GM23248 (cell line): ENCODE data around the gene VSIG1. TPM values are rescaled to one million over a fixed set of nuclear protein-coding genes. Genes with fewer than 3 reads are reported as not detected.

Experiments used
- DNase-seq: peaks from one replicate; pipeline ENCODE4 v3.0.0-alpha.2; 2015
- H2AFZ ChIP-seq: fragments of 200-600 bp; sonication (generic); 2 replicates; pipeline ENCODE4 v1.6.1; 2016; ENCODE audit warnings: antibody characterized with exemption
- H3F3A ChIP-seq: fragments of 200-600 bp; sonication (generic); 2 replicates; pipeline ENCODE4 v1.6.1; 2016; ENCODE audit warnings: mild to moderate bottlenecking, antibody characterized with exemption, mixed run types; ENCODE audit not compliant: insufficient read depth
- H3K27ac ChIP-seq: fragments of 200-600 bp; sonication (generic); 2 replicates; pipeline ENCODE4 v1.5.1; 2016; ENCODE audit warnings: mild to moderate bottlenecking
- H3K27me3 ChIP-seq: fragments of 200-600 bp; sonication (generic); replicated peaks from 2 replicates; pipeline ENCODE4 v1.6.1; 2016; ENCODE audit warnings: mild to moderate bottlenecking; ENCODE audit not compliant: insufficient read depth
- H3K36me3 ChIP-seq: fragments of 200-600 bp; sonication (generic); 2 replicates; pipeline ENCODE4 v1.6.1; 2016; ENCODE audit warnings: low read depth, mild to moderate bottlenecking
- H3K4me1 ChIP-seq: fragments of 200-600 bp; sonication (generic); 2 replicates; pipeline ENCODE4 v1.6.1; 2016; ENCODE audit warnings: mild to moderate bottlenecking; ENCODE audit not compliant: insufficient read depth
- H3K4me2 ChIP-seq: fragments of 200-600 bp; sonication (generic); one replicate; pipeline ENCODE4 v1.6.1; 2016; ENCODE audit warnings: mild to moderate bottlenecking; ENCODE audit not compliant: unreplicated experiment
- H3K4me3 ChIP-seq: fragments of 200-600 bp; sonication (generic); 2 replicates; pipeline ENCODE4 v1.5.1; 2016; ENCODE audit warnings: mild to moderate bottlenecking
- H3K79me2 ChIP-seq: fragments of 200-600 bp; sonication (generic); 2 replicates; pipeline ENCODE4 v1.6.1; 2016; ENCODE audit warnings: mild to moderate bottlenecking; ENCODE audit not compliant: insufficient read depth
- H3K9ac ChIP-seq: fragments of 200-600 bp; sonication (generic); 2 replicates; pipeline ENCODE4 v1.6.1; 2016; ENCODE audit warnings: mild to moderate bottlenecking
- H3K9me2 ChIP-seq: fragments of 200-600 bp; sonication (generic); 2 replicates; pipeline ENCODE4 v1.6.1; 2016; ENCODE audit warnings: mixed run types, mild to moderate bottlenecking, moderate library complexity; ENCODE audit not compliant: insufficient read depth
- H3K9me3 ChIP-seq: fragments of 200-600 bp; sonication (generic); one replicate; pipeline ENCODE4 v1.6.1; 2017; ENCODE audit warnings: low read depth
- H4K20me1 ChIP-seq: fragments of 200-600 bp; sonication (generic); 2 replicates; pipeline ENCODE4 v1.6.0; 2016; ENCODE audit not compliant: insufficient read depth
- EZH2 ChIP-seq: fragments of 200-600 bp; sonication (generic); IDR thresholded peaks from 2 replicates; pipeline ENCODE4 v1.6.1; 2018; ENCODE audit warnings: antibody characterized with exemption, mild to moderate bottlenecking; ENCODE audit not compliant: insufficient read depth, poor library complexity, severe bottlenecking
- EZH2phosphoT487 ChIP-seq: fragments of 200-600 bp; sonication (generic); IDR thresholded peaks from 2 replicates; pipeline ENCODE4 v1.6.1; 2018; ENCODE audit warnings: antibody characterized with exemption, moderate library complexity, mild to moderate bottlenecking, low read depth; ENCODE audit not compliant: insufficient read depth
- WGBS, 2 experiments: methylation state at CpG; one replicate each; pipeline ENCODE4 v1.1.6; 2015 to 2017; ENCODE audit warnings: low lambda C conversion rate in 2 of 2, low coverage in 1 of 2; ENCODE audit errors: missing lambda C conversion rate in 2 of 2; 5-methylcytosine and 5-hydroxymethylcytosine counted together
- in situ Hi-C: fragments of 300-500 bp; cut with MboI; formaldehyde crosslinking; loops from 2 replicates; pipeline ENCODE4 v1.15.0; 2020
- polyA plus RNA-seq: library from polyadenylated mRNA; unstranded; fragments of >200 nt; fragmentation: Nextera tagmentation; extraction: Ambion mirVana; gene quantifications from 2 replicates; pipeline ENCODE4 v1.2.1, GENCODE V29; 2016
- total RNA-seq: library from RNA; depleted of rRNA; stranded (reverse); fragments of >200 nt; shearing (Covaris generic); gene quantifications from 2 replicates; pipeline ENCODE4 v1.2.3, GENCODE V29; 2014

VSIG1 gene
- total and polyA plus RNA-seq, 2 experiments from 2014 or later = not detected

- Histone ChIP-seq H2AFZ (no peak overlapping the region), H3F3A (no peaks in the 10 kb centered on the region), H3K9ac (no peak overlapping the region), H4K20me1 (no peaks in the 10 kb centered on the region), H3K36me3 (no peaks in the 10 kb centered on the region), H3K27ac (no peak overlapping the region), H3K79me2 (no peaks in the 10 kb centered on the region), H3K4me1 (no peaks in the 10 kb centered on the region), H3K27me3 (no peaks in the 10 kb centered on the region), H3K4me2 (no peak overlapping the region), H3K9me3 (no peaks in the 10 kb centered on the region), H3K4me3 (no peak overlapping the region), H3K9me2 (no peaks in the 10 kb centered on the region)
- whole genome bisulfite sequencing, 2 experiments = 75 to 96% methylated on average over 2 of the region's 2 CpGs
- no peak for DNase-seq
- in situ Hi-C loops = no loop called here
- TF ChIP-seq EZH2phosphoT487 (no peak), EZH2 (no peak)
Measured at GRCh38 chrX:108064613-108065012, 19.7 kb downstream of the VSIG1 start.

GRCh38 chrX:108068121-108068520, 23.3 kb downstream of the VSIG1 start:
- Histone ChIP-seq H3K9me2 (no peaks in the 10 kb centered on the region), H3K4me1 (no peaks in the 10 kb centered on the region), H3F3A (no peaks in the 10 kb centered on the region), H3K9ac (no peak overlapping the region), H3K27ac (no peak overlapping the region), H3K27me3 (no peaks in the 10 kb centered on the region), H3K4me3 (no peak overlapping the region), H3K9me3 (no peaks in the 10 kb centered on the region), H2AFZ (no peak overlapping the region), H3K36me3 (no peaks in the 10 kb centered on the region), H3K4me2 (no peak overlapping the region), H3K79me2 (no peaks in the 10 kb centered on the region), H4K20me1 (no peaks in the 10 kb centered on the region)
- no peak for TF ChIP-seq EZH2
- TF ChIP-seq EZH2phosphoT487 = no peak
- 45 to 63% methylated on average over 1 of the region's 1 CpG for WGBS, 2 experiments
- in situ Hi-C loops = no loop called here
- DNase-seq = no peak

- H3K79me2 ChIP-seq = no peaks in the 10 kb centered on the region
- DNase-seq = peak; percentile 60
- H3K36me3 ChIP-seq = no peaks in the 10 kb centered on the region
- no peaks in the 10 kb centered on the region for H3K9me3 ChIP-seq
- no peaks in the 10 kb centered on the region for H3F3A ChIP-seq
- no peak overlapping the region for H3K4me2 ChIP-seq
- no peaks in the 10 kb centered on the region for H3K4me1 ChIP-seq
- H3K4me3 ChIP-seq = no peak overlapping the region
- no peak overlapping the region for H3K9ac ChIP-seq
- no peaks in the 10 kb centered on the region for H3K9me2 ChIP-seq
- in situ Hi-C loops = no loop called here
- TF ChIP-seq EZH2phosphoT487 (no peak), EZH2 (no peak)
- no peaks in the 10 kb centered on the region for H3K27me3 ChIP-seq
- H4K20me1 ChIP-seq = no peaks in the 10 kb centered on the region
- 41 to 50% methylated on average over 4 of the region's 4 CpGs for WGBS, 2 experiments
- no peak overlapping the region for H3K27ac ChIP-seq
- no peak overlapping the region for H2AFZ ChIP-seq
Measured at GRCh38 chrX:108070891-108071290, 26.0 kb downstream of the VSIG1 start.

GRCh38 chrX:108071578-108071977, 26.7 kb downstream of the VSIG1 start:
- WGBS, 2 experiments = 95 to 100% methylated on average over 1 of the region's 1 CpG

GRCh38 chrX:108072746-108073145, 27.9 kb downstream of the VSIG1 start:
- Histone ChIP-seq H3K9ac (no peak overlapping the region), H3K4me3 (no peak overlapping the region), H3K27me3 (no peaks in the 10 kb centered on the region), H4K20me1 (no peaks in the 10 kb centered on the region), H3K9me2 (no peaks in the 10 kb centered on the region), H3K27ac (no peak overlapping the region), H3K4me1 (no peaks in the 10 kb centered on the region), H3K36me3 (no peaks in the 10 kb centered on the region), H3F3A (no peaks in the 10 kb centered on the region), H3K4me2 (no peak overlapping the region), H3K79me2 (no peaks in the 10 kb centered on the region), H2AFZ (no peak overlapping the region), H3K9me3 (no peaks in the 10 kb centered on the region)
- 65 to 69% methylated on average over 5 of the region's 5 CpGs for WGBS, 2 experiments
- no peak for TF ChIP-seq EZH2phosphoT487
- TF ChIP-seq EZH2 = no peak
- DNase-seq = peak; percentile 32
- in situ Hi-C loops = no loop called here

More at GRCh38 chrX:108071578-108071977, 26.7 kb downstream of the VSIG1 start:
- no peaks in the 10 kb centered on the region for H3K27me3 ChIP-seq
- H3K36me3 ChIP-seq = no peaks in the 10 kb centered on the region
- no peaks in the 10 kb centered on the region for H3K4me1 ChIP-seq
- H3K27ac ChIP-seq = no peak overlapping the region
- H3K9me3 ChIP-seq = no peaks in the 10 kb centered on the region
- in situ Hi-C loops = no loop called here
- no peak overlapping the region for H2AFZ ChIP-seq
- H4K20me1 ChIP-seq = no peaks in the 10 kb centered on the region
- no peak overlapping the region for H3K9ac ChIP-seq
- DNase-seq = no peak
- no peak overlapping the region for H3K4me3 ChIP-seq
- H3F3A ChIP-seq = no peaks in the 10 kb centered on the region
- H3K4me2 ChIP-seq = no peak overlapping the region
- no peak for TF ChIP-seq EZH2phosphoT487
- no peak for TF ChIP-seq EZH2
- no peaks in the 10 kb centered on the region for H3K9me2 ChIP-seq
- no peaks in the 10 kb centered on the region for H3K79me2 ChIP-seq
